ENCODE measurements around the gene DAAM1. TPM values are rescaled to one million over a fixed set of nuclear protein-coding genes. Genes with fewer than 3 reads are reported as not detected.

DAAM1 gene
- total RNA-seq, 1 experiment from 2014 or later: 11.5 TPM

GRCh38 chr14:59166258-59166657, 22.2 kb upstream of the DAAM1 start:
- no TSS peak for BruUV-seq (replicated peaks)

DNA sequence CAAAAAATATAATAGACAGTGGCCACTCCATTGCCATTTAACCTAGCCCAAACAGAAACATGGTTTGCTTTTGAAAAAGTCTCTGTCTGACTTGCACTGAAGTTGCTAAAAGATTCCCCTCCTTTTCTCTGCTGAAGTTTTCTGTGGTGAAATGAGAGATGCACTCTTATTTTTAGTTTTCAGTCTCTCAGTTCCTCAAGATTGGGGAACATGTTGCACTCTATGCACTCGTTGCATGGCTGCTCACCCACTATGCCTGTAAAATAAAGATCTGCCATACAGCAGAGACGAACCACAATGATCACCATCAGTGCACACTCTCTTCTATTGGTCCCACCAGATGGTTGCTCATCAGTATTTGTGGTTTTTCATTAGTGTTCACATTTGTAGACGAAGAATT, 13.1 kb upstream of the DAAM1 start:
- Histone ChIP-seq H3K36me3 (ENCODE audit: insufficient read depth, low read length, poor library complexity, severe bottlenecking) (no peaks in the 10 kb centered on the region), H3K27me3 (replicated peaks; ENCODE audit: insufficient read depth, low read depth, low read length, poor library complexity) (peaks cover 5% of the 10 kb centered on the region), H3K4me3 (ENCODE audit: low read depth, low read length, poor library complexity, severe bottlenecking) (no peak overlapping the region), H3K27ac (ENCODE audit: low read depth, low read length, poor library complexity, severe bottlenecking) (no peak overlapping the region), H3K9me3 (ENCODE audit: low read depth, low read length, poor library complexity, severe bottlenecking) (no peaks in the 10 kb centered on the region), H3K4me1 (ENCODE audit: insufficient read depth, low read length, poor library complexity, severe bottlenecking) (no peaks in the 10 kb centered on the region)
- intact Hi-C loops (cut with micrococcal nuclease; ENCODE audit: unreplicated experiment): no loop called here
- DNase-seq (ENCODE audit: low spot score): no peak
- no peak for TF ChIP-seq EZH2 (IDR thresholded peaks at IDR 0.05; ENCODE audit: borderline replicate concordance, low read depth, low read length, poor library complexity, severe bottlenecking)
- TF ChIP-seq, protein P1, sequence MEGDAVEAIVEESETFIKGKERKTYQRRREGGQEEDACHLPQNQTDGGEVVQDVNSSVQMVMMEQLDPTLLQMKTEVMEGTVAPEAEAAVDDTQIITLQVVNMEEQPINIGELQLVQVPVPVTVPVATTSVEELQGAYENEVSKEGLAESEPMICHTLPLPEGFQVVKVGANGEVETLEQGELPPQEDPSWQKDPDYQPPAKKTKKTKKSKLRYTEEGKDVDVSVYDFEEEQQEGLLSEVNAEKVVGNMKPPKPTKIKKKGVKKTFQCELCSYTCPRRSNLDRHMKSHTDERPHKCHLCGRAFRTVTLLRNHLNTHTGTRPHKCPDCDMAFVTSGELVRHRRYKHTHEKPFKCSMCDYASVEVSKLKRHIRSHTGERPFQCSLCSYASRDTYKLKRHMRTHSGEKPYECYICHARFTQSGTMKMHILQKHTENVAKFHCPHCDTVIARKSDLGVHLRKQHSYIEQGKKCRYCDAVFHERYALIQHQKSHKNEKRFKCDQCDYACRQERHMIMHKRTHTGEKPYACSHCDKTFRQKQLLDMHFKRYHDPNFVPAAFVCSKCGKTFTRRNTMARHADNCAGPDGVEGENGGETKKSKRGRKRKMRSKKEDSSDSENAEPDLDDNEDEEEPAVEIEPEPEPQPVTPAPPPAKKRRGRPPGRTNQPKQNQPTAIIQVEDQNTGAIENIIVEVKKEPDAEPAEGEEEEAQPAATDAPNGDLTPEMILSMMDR (conservative IDR thresholded peaks at IDR 0.05; ENCODE audit: low read depth, low read length): no peak
- POLR2A ChIA-PET (ENCODE audit: low non-redundant PET): no interaction called here
- BruUV-seq (replicated peaks): no TSS peak
- CTCF ChIA-PET: no interaction called here

More at GRCh38 chr14:59166258-59166657, 22.2 kb upstream of the DAAM1 start:
- Histone ChIP-seq H3K36me3 (ENCODE audit: insufficient read depth, low read length, poor library complexity, severe bottlenecking) (no peaks in the 10 kb centered on the region), H3K27ac (ENCODE audit: low read depth, low read length, poor library complexity, severe bottlenecking) (no peak overlapping the region), H3K4me1 (ENCODE audit: insufficient read depth, low read length, poor library complexity, severe bottlenecking) (no peaks in the 10 kb centered on the region), H3K4me3 (ENCODE audit: low read depth, low read length, poor library complexity, severe bottlenecking) (no peak overlapping the region), H3K9me3 (ENCODE audit: low read depth, low read length, poor library complexity, severe bottlenecking) (no peaks in the 10 kb centered on the region), H3K27me3 (replicated peaks; ENCODE audit: insufficient read depth, low read depth, low read length, poor library complexity) (peaks cover 7% of the 10 kb centered on the region)
- no peak for TF ChIP-seq EZH2 (IDR thresholded peaks at IDR 0.05; ENCODE audit: borderline replicate concordance, low read depth, low read length, poor library complexity, severe bottlenecking)
- TF ChIP-seq, protein P1 (conservative IDR thresholded peaks at IDR 0.05; ENCODE audit: low read depth, low read length): no peak
- ChIA-PET POLR2A (ENCODE audit: low non-redundant PET) (no interaction called here), CTCF (no interaction called here)
- intact Hi-C loops (cut with micrococcal nuclease; ENCODE audit: unreplicated experiment): no loop called here
- no peak for DNase-seq (ENCODE audit: low spot score)

GRCh38 chr14:59176765-59177164, 11.7 kb upstream of the DAAM1 start:
- CTCF ChIA-PET: no interaction called here
- H3K27ac ChIP-seq (ENCODE audit: low read depth, low read length, poor library complexity, severe bottlenecking): no peak overlapping the region
- peaks cover 5% of the 10 kb centered on the region for H3K27me3 ChIP-seq (replicated peaks; ENCODE audit: insufficient read depth, low read depth, low read length, poor library complexity)
- DNase-seq (ENCODE audit: low spot score): no peak
- H3K4me1 ChIP-seq (ENCODE audit: insufficient read depth, low read length, poor library complexity, severe bottlenecking): no peaks in the 10 kb centered on the region
- H3K9me3 ChIP-seq (ENCODE audit: low read depth, low read length, poor library complexity, severe bottlenecking): no peaks in the 10 kb centered on the region
- no peak overlapping the region for H3K4me3 ChIP-seq (ENCODE audit: low read depth, low read length, poor library complexity, severe bottlenecking)
- TF ChIP-seq EZH2 (IDR thresholded peaks at IDR 0.05; ENCODE audit: borderline replicate concordance, low read depth, low read length, poor library complexity, severe bottlenecking): no peak
- TF ChIP-seq, protein P1 (conservative IDR thresholded peaks at IDR 0.05; ENCODE audit: low read depth, low read length): no peak
- intact Hi-C loops (cut with micrococcal nuclease; ENCODE audit: unreplicated experiment): no loop called here
- no TSS peak for BruUV-seq (replicated peaks)
- POLR2A ChIA-PET (ENCODE audit: low non-redundant PET): no interaction called here
- no peaks in the 10 kb centered on the region for H3K36me3 ChIP-seq (ENCODE audit: insufficient read depth, low read length, poor library complexity, severe bottlenecking)
